Vagina (tissue), 2 donors: Measurements from ENCODE around the gene SLC25A34. TPM values are rescaled to one million over a fixed set of nuclear protein-coding genes. Genes with fewer than 3 reads are reported as not detected.
"Not testable (repeated sequence)": the region's sequence is repeated elsewhere in the genome, so short reads cannot be mapped to it uniquely, and the experiment has no call there.

Source experiments
- DNase-seq, 2 donors: peaks; one replicate each; pipeline ENCODE4 v3.0.0-alpha.2; 2017; ENCODE audit errors: extremely low spot score in 2 of 2
- H3K27ac ChIP-seq: fragments of 200-600 bp; sonication (generic); one replicate; pipeline ENCODE4 v1.5.1; 2019
- H3K27me3 ChIP-seq: fragments of 200-600 bp; sonication (generic); one replicate; pipeline ENCODE4 v1.5.1; 2019
- H3K36me3 ChIP-seq, 2 donors: fragments of 200-600 bp; sonication (generic); one replicate each; pipeline ENCODE4 v1.5.1; 2017 to 2019
- H3K4me1 ChIP-seq: fragments of 200-600 bp; sonication (generic); one replicate; pipeline ENCODE4 v1.5.1; 2019
- H3K4me3 ChIP-seq, 2 donors: fragments of 200-600 bp; sonication (generic); 1 replicate in 1 of 2; 2 replicates in 1 of 2; pipeline ENCODE4 v1.5.1; 2016 to 2019
- H3K9me3 ChIP-seq: fragments of 200-600 bp; sonication (generic); one replicate; pipeline ENCODE4 v1.5.1; 2019
- POLR2A ChIP-seq, 2 donors: fragments of 450-650 bp; IDR thresholded peaks; one replicate each; pipeline ENCODE4 v1.6.1; 2017; ENCODE audit warnings: antibody characterized with exemption in 2 of 2, mild to moderate bottlenecking in 2 of 2, moderate library complexity in 2 of 2
- POLR2AphosphoS5 ChIP-seq, 2 donors: sonication (generic); formaldehyde crosslinking; IDR thresholded peaks; one replicate each; pipeline ENCODE4 v1.9.0; 2017; ENCODE audit warnings: antibody characterized with exemption in 2 of 2, mild to moderate bottlenecking in 2 of 2, low read depth in 1 of 2; ENCODE audit not compliant: insufficient read depth in 1 of 2
- intact Hi-C: fragments of 100-400 bp; cut with DNase I; formaldehyde crosslinking; loops from one replicate; pipeline ENCODE4 v1.15.1; 2023
- total RNA-seq: library from RNA; depleted of rRNA; stranded (reverse); fragments of >200 nt; gene quantifications from one replicate; pipeline ENCODE4 v1.2.3, GENCODE V29; 2016
- TF ChIP-seq, protein P1 (sequence below), 3 experiments: fragments of 450-650 bp in 2 of 3; fragments of 200-600 bp in 1 of 3; sonication (generic) in 1 of 3; IDR thresholded peaks; one replicate each; pipeline ENCODE4 v1.5.1; 2017 to 2019; ENCODE audit warnings: antibody characterized with exemption in 3 of 3, mild to moderate bottlenecking in 2 of 3, moderate library complexity in 2 of 3

The SLC25A34 gene
- total RNA-seq, 1 donor from 2014 or later: 3.2 TPM

- H3K9me3 ChIP-seq: no peaks in the 10 kb centered on the region
- no peaks in the 10 kb centered on the region for H3K36me3 ChIP-seq
- H3K4me3 ChIP-seq: no peak overlapping the region
- DNase-seq: no peak
- intact Hi-C loops: no loop called here
- TF ChIP-seq POLR2A (IDR thresholded peaks at IDR 0.05) (no peak), POLR2AphosphoS5 (IDR thresholded peaks at IDR 0.05; ENCODE audit: insufficient read depth in 1 of 2, low read depth in 1 of 2) (no peak)
- TF ChIP-seq, protein P1, sequence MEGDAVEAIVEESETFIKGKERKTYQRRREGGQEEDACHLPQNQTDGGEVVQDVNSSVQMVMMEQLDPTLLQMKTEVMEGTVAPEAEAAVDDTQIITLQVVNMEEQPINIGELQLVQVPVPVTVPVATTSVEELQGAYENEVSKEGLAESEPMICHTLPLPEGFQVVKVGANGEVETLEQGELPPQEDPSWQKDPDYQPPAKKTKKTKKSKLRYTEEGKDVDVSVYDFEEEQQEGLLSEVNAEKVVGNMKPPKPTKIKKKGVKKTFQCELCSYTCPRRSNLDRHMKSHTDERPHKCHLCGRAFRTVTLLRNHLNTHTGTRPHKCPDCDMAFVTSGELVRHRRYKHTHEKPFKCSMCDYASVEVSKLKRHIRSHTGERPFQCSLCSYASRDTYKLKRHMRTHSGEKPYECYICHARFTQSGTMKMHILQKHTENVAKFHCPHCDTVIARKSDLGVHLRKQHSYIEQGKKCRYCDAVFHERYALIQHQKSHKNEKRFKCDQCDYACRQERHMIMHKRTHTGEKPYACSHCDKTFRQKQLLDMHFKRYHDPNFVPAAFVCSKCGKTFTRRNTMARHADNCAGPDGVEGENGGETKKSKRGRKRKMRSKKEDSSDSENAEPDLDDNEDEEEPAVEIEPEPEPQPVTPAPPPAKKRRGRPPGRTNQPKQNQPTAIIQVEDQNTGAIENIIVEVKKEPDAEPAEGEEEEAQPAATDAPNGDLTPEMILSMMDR (IDR thresholded peaks at IDR 0.05): no peak
- peaks cover 58% of the 10 kb centered on the region for H3K4me1 ChIP-seq
- no peaks in the 10 kb centered on the region for H3K27me3 ChIP-seq
- H3K27ac ChIP-seq: peak overlapping the region; percentile 39
Measured at GRCh38 chr1:15692121-15692682, 43.9 kb upstream of the SLC25A34 start.

GRCh38 chr1:15693371-15693770 is 42.7 kb upstream of the SLC25A34 start:
- intact Hi-C loops: no loop called here
- peaks cover 50% of the 10 kb centered on the region for H3K4me1 ChIP-seq
- H3K27ac ChIP-seq: no peak overlapping the region

GRCh38 chr1:15696956-15697521 is 39.0 kb upstream of the SLC25A34 start:
- no peaks in the 10 kb centered on the region for H3K9me3 ChIP-seq
- intact Hi-C loops: no loop called here
- no peak overlapping the region for H3K4me3 ChIP-seq
- H3K27me3 ChIP-seq: no peaks in the 10 kb centered on the region
- peak overlapping the region; percentile 7 for H3K27ac ChIP-seq
- no peaks in the 10 kb centered on the region for H3K36me3 ChIP-seq
- DNase-seq: no peak
- TF ChIP-seq POLR2AphosphoS5 (IDR thresholded peaks at IDR 0.05; ENCODE audit: insufficient read depth in 1 of 2, low read depth in 1 of 2) (no peak), POLR2A (IDR thresholded peaks at IDR 0.05) (no peak)
- TF ChIP-seq, protein P1 (IDR thresholded peaks at IDR 0.05): no peak
- peaks cover 52% of the 10 kb centered on the region for H3K4me1 ChIP-seq

More at GRCh38 chr1:15693371-15693770, 42.7 kb upstream of the SLC25A34 start:
- no peak for TF ChIP-seq POLR2AphosphoS5 (IDR thresholded peaks at IDR 0.05; ENCODE audit: insufficient read depth in 1 of 2, low read depth in 1 of 2)
- TF ChIP-seq, protein P1 (IDR thresholded peaks at IDR 0.05): no peak
- no peak for TF ChIP-seq POLR2A (IDR thresholded peaks at IDR 0.05)
- H3K9me3 ChIP-seq: no peaks in the 10 kb centered on the region
- no peaks in the 10 kb centered on the region for H3K36me3 ChIP-seq
- H3K27me3 ChIP-seq: no peaks in the 10 kb centered on the region
- no peak overlapping the region for H3K4me3 ChIP-seq
- DNase-seq: no peak

DNA sequence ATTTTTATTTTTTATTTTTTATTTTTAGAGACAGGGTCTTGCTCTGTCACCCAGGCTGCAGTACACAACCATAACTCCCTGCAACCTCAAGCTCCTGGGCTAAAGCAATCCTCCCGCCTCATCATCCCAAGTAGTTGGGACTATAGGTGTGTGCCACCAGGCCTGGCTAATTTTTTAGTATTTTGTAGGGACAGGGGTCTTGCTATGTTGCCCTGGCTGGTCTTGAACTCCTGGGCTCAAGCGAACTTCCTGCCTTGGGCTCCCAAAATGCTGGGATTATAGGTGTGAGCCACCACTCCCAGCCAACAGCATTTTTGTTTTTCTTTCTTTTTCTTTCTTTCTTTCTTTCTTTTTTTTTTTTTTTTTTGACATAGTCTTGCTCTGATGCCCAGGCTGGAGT is 37.9 kb upstream of the SLC25A34 start:
- Histone ChIP-seq H3K36me3 (no peaks in the 10 kb centered on the region), H3K27ac (no peak overlapping the region), H3K4me3 (no peak overlapping the region), H3K27me3 (no peaks in the 10 kb centered on the region), H3K9me3 (no peaks in the 10 kb centered on the region), H3K4me1 (peaks cover 52% of the 10 kb centered on the region)
- DNase-seq: no peak
- intact Hi-C loops: no loop called here
- TF ChIP-seq POLR2AphosphoS5 (IDR thresholded peaks at IDR 0.05; ENCODE audit: insufficient read depth in 1 of 2, low read depth in 1 of 2): no peak

- H3K36me3 ChIP-seq: not testable (repeated sequence)
Measured at GRCh38 chr1:15699321-15699720, 36.7 kb upstream of the SLC25A34 start.

GRCh38 chr1:15700508-15700907 is 35.5 kb upstream of the SLC25A34 start:
- Histone ChIP-seq H3K27me3 (no peaks in the 10 kb centered on the region), H3K36me3 (no peaks in the 10 kb centered on the region), H3K4me1 (peaks cover 64% of the 10 kb centered on the region), H3K27ac (peak overlapping the region; percentile 61), H3K4me3 (no peak overlapping the region), H3K9me3 (no peaks in the 10 kb centered on the region)
- intact Hi-C loops: loop anchor here (5.0 to 10.0 kb wide), 2 partner anchors 57 to 86 kb away; partner anchors contain the start of genes DDI2 and FBLIM1
- TF ChIP-seq POLR2AphosphoS5 (IDR thresholded peaks at IDR 0.05; ENCODE audit: insufficient read depth in 1 of 2, low read depth in 1 of 2) (no peak), POLR2A (IDR thresholded peaks at IDR 0.05) (no peak)
- TF ChIP-seq, protein P1 (IDR thresholded peaks at IDR 0.05): no peak
- DNase-seq: no peak

More at GRCh38 chr1:15699321-15699720, 36.7 kb upstream of the SLC25A34 start:
- H3K4me3 ChIP-seq, H3K9me3 ChIP-seq, intact Hi-C loops, H3K27ac ChIP-seq, DNase-seq, H3K27me3 ChIP-seq: not testable (repeated sequence)
- peaks cover 52% of the 10 kb centered on the region for H3K4me1 ChIP-seq
